Measurements from ENCODE around the gene KLRF1.

DNA sequence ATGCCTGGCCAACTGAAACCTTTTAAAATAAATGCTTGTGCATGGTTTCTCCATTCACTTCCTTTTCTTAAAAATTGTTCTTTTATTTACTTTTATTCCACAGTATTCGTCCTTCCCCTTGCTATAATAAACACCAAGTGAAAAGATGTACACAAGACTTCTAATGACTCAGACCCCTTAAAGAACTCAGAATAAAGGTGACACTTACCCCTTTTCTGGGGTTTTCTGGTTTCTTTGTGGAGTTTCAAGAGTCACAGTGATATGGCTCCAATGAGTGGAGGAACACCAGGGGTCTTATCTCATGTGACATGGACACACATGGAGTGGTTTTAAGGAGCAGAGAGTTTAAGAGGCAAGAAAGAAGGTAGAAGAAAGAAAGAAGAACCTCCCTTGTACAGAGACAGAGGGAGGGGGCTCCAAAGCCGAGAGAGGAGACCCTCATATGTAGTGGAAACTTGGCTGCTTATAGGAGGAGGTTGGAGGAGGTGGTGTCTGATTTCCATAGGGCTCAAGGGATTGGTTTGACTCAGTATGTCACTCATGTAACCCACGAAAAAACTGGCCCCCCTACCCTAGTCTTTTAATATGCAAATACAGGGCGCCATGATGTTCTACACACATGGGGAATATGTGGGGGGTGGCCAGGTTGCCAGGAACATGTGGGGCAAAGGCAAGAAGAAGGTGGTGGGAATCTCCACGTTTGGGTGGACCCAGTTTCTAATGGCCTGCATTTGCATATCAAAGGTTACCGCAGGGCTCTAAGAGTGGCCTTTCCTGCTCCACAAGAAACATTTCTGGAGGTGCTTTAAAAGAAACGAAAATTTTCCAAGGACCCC lies 44.5 kb upstream of the KLRF1 start:
- TF ChIP-seq, protein P1, sequence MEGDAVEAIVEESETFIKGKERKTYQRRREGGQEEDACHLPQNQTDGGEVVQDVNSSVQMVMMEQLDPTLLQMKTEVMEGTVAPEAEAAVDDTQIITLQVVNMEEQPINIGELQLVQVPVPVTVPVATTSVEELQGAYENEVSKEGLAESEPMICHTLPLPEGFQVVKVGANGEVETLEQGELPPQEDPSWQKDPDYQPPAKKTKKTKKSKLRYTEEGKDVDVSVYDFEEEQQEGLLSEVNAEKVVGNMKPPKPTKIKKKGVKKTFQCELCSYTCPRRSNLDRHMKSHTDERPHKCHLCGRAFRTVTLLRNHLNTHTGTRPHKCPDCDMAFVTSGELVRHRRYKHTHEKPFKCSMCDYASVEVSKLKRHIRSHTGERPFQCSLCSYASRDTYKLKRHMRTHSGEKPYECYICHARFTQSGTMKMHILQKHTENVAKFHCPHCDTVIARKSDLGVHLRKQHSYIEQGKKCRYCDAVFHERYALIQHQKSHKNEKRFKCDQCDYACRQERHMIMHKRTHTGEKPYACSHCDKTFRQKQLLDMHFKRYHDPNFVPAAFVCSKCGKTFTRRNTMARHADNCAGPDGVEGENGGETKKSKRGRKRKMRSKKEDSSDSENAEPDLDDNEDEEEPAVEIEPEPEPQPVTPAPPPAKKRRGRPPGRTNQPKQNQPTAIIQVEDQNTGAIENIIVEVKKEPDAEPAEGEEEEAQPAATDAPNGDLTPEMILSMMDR (IDR thresholded peaks at IDR 0.05) = no peak
- TF ChIP-seq, protein P2, sequence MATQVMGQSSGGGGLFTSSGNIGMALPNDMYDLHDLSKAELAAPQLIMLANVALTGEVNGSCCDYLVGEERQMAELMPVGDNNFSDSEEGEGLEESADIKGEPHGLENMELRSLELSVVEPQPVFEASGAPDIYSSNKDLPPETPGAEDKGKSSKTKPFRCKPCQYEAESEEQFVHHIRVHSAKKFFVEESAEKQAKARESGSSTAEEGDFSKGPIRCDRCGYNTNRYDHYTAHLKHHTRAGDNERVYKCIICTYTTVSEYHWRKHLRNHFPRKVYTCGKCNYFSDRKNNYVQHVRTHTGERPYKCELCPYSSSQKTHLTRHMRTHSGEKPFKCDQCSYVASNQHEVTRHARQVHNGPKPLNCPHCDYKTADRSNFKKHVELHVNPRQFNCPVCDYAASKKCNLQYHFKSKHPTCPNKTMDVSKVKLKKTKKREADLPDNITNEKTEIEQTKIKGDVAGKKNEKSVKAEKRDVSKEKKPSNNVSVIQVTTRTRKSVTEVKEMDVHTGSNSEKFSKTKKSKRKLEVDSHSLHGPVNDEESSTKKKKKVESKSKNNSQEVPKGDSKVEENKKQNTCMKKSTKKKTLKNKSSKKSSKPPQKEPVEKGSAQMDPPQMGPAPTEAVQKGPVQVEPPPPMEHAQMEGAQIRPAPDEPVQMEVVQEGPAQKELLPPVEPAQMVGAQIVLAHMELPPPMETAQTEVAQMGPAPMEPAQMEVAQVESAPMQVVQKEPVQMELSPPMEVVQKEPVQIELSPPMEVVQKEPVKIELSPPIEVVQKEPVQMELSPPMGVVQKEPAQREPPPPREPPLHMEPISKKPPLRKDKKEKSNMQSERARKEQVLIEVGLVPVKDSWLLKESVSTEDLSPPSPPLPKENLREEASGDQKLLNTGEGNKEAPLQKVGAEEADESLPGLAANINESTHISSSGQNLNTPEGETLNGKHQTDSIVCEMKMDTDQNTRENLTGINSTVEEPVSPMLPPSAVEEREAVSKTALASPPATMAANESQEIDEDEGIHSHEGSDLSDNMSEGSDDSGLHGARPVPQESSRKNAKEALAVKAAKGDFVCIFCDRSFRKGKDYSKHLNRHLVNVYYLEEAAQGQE (IDR thresholded peaks at IDR 0.05; ENCODE audit: insufficient read depth in 1 of 2, low read depth in 2 of 2, low read length in 1 of 2) = no peak
- TF ChIP-seq POLR2AphosphoS5 (IDR thresholded peaks at IDR 0.05; ENCODE audit: low read depth, low read length) (no peak), SIN3A (IDR thresholded peaks at IDR 0.05; ENCODE audit: borderline replicate concordance, insufficient read depth, low read depth, low read length) (no peak)
